H54 (cell line): ENCODE data around the gene VWA8.

Experiments used
- DNase-seq: peaks from one replicate; pipeline ENCODE4 v3.0.0; 2011; ENCODE audit warnings: low spot score, mixed read lengths; ENCODE audit not compliant: insufficient read length
- FAIRE-seq: peaks from 3 replicates; lab custom pipeline; 2011; peaks lifted over from hg19 to GRCh38; lab: Jason Lieb, UNC
- POLR2A ChIP-seq: IDR thresholded peaks from 2 replicates; pipeline ENCODE4 v1.6.1; 2011; ENCODE audit warnings: low read depth, mild to moderate bottlenecking, low read length

VWA8 gene

GRCh38 chr13:41978007-41978406 is 17.1 kb upstream of the VWA8 start:
- FAIRE-seq, result no peak
- DNase-seq, result no peak
- no peak for TF ChIP-seq POLR2A

GRCh38 chr13:41976476-41976875 is 15.6 kb upstream of the VWA8 start:
- no peak for TF ChIP-seq POLR2A
- FAIRE-seq (no peak), DNase-seq (no peak)

- DNase-seq, result no peak
- FAIRE-seq, result no peak
- no peak for TF ChIP-seq POLR2A
Observed at GRCh38 chr13:41974262-41974900, 13.5 kb upstream of the VWA8 start.

- no peak for FAIRE-seq
- DNase-seq, result no peak
- no peak for TF ChIP-seq POLR2A
Observed at GRCh38 chr13:41973247-41973741, 12.4 kb upstream of the VWA8 start.

- TF ChIP-seq POLR2A, result no peak
- FAIRE-seq, result no peak
- DNase-seq, result no peak
Observed at GRCh38 chr13:41971848-41972247, 10.9 kb upstream of the VWA8 start.

- no peak for TF ChIP-seq POLR2A
- no peak for DNase-seq
- FAIRE-seq, result no peak
Observed at GRCh38 chr13:41970918-41971317, 10.0 kb upstream of the VWA8 start.

GRCh38 chr13:41970022-41970421 is 9.1 kb upstream of the VWA8 start:
- no peak for TF ChIP-seq POLR2A

GRCh38 chr13:41969072-41969471 is 8.2 kb upstream of the VWA8 start:
- DNase-seq (no peak), FAIRE-seq (no peak)
- TF ChIP-seq POLR2A, result no peak

More at GRCh38 chr13:41970022-41970421, 9.1 kb upstream of the VWA8 start:
- DNase-seq (no peak), FAIRE-seq (no peak)

GRCh38 chr13:41966671-41967070 is 5.8 kb upstream of the VWA8 start:
- DNase-seq (no peak), FAIRE-seq (no peak)
- TF ChIP-seq POLR2A, result no peak

GRCh38 chr13:41962994-41963393 is 2.1 kb upstream of the VWA8 start:
- TF ChIP-seq POLR2A, result no peak
- FAIRE-seq (no peak), DNase-seq (no peak)

- DNase-seq (no peak), FAIRE-seq (no peak)
Observed at GRCh38 chr13:41961466-41961760, 504 bp upstream of the VWA8 start.

GRCh38 chr13:41960211-41960636 is 685 bp downstream of the VWA8 start:
- no peak for TF ChIP-seq POLR2A
- FAIRE-seq (no peak), DNase-seq (peak; percentile 7)

More at GRCh38 chr13:41961466-41961760, 504 bp upstream of the VWA8 start:
- TF ChIP-seq POLR2A, result no peak

GRCh38 chr13:41956272-41956671 is 4.6 kb downstream of the VWA8 start:
- DNase-seq (no peak), FAIRE-seq (no peak)
- no peak for TF ChIP-seq POLR2A

- no peak for DNase-seq
- no peak for FAIRE-seq
Observed at GRCh38 chr13:41955605-41956004, 5.3 kb downstream of the VWA8 start.

GRCh38 chr13:41954226-41954625 is 6.7 kb downstream of the VWA8 start:
- no peak for TF ChIP-seq POLR2A
- FAIRE-seq, result no peak
- DNase-seq, result no peak

More at GRCh38 chr13:41955605-41956004, 5.3 kb downstream of the VWA8 start:
- no peak for TF ChIP-seq POLR2A
